Thoracic aorta (tissue), 2 donors: ENCODE measurements around the gene HCN1. TPM values are rescaled to one million over a fixed set of nuclear protein-coding genes. Genes with fewer than 3 reads are reported as not detected.

Experiments
- ATAC-seq: fragments of 150-250 bp; one replicate; pipeline ENCODE4 v1.8.0; 2017; ENCODE audit warnings: low read depth; ENCODE audit not compliant: insufficient number of reproducible peaks, low FRiP score
- DNase-seq: peaks from one replicate; pipeline ENCODE4 v3.0.0-alpha.2; 2020; ENCODE audit warnings: low spot score
- H3K27ac ChIP-seq, 2 donors: fragments of 200-600 bp; sonication (generic); 1 replicate in 1 of 2; 2 replicates in 1 of 2; pipeline ENCODE4 v1.5.1; 2016; ENCODE audit warnings: mild to moderate bottlenecking in 2 of 2, moderate library complexity in 2 of 2
- H3K27me3 ChIP-seq: fragments of 200-600 bp; sonication (generic); replicated peaks from 2 replicates; pipeline ENCODE4 v1.6.0; 2016; ENCODE audit warnings: mild to moderate bottlenecking; ENCODE audit not compliant: insufficient read depth
- H3K36me3 ChIP-seq: fragments of 200-600 bp; sonication (generic); one replicate; pipeline ENCODE4 v1.5.1; 2016
- H3K4me1 ChIP-seq, 2 donors: fragments of 200-600 bp; sonication (generic); 1 replicate in 1 of 2; 2 replicates in 1 of 2; pipeline versions ENCODE4 v1.5.1 to v1.6.0; 2016; ENCODE audit warnings: low read depth in 2 of 2, mild to moderate bottlenecking in 1 of 2; ENCODE audit not compliant: control insufficient read depth in 1 of 2
- H3K4me3 ChIP-seq: fragments of 200-600 bp; sonication (generic); 2 replicates; pipeline ENCODE4 v1.5.1; 2016; ENCODE audit warnings: mild to moderate bottlenecking
- H3K9me3 ChIP-seq: fragments of 200-600 bp; sonication (generic); 2 replicates; pipeline ENCODE4 v1.5.1; 2016
- total RNA-seq, 2 donors: library from RNA; depleted of rRNA; stranded (reverse); fragments of >200 nt; gene quantifications; one replicate each; pipeline versions ENCODE4 v1.1.0 to v1.2.3, GENCODE V29; 2016
- TF ChIP-seq, protein P1 (sequence below): fragments of 200-600 bp; sonication (generic); IDR thresholded peaks from one replicate; pipeline ENCODE4 v1.5.1; 2019; ENCODE audit warnings: antibody characterized with exemption

HCN1 gene
- total RNA-seq, 2 donors from 2014 or later = 0.21 TPM; not detected in 1

DNA sequence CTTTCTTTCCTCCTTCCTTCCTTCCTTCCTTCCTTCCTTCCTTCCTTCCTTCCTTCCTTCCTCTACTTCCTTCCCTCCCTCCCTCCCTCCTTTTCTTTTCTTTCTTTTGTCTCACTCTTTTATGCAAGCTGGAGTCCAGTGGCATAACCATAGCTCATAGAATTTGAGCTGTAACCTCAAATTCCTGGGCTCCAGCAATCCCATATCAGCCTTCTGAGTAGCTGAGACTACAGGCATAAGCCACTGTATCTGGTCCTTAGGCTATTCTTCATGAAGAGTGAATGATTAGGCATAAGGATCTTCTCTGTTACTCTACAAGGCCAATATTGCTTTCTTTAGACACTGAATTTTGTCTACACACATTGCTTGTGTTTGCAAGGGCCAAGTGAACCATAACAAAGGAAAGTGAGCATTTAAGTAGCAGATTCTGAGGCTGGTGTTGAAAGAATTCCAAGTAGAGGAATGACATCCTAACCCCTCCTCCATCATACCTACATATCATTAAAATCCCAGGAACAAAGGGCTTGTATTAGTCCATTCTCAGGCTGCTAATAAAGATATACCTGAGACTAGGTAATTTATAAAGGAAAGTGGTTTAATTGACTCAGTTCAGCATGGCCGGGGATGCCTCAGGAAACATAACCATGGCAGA is 293.2 kb downstream of the HCN1 start:
- no peaks in the 10 kb centered on the region for H3K27me3 ChIP-seq
- no peaks in the 10 kb centered on the region for H3K9me3 ChIP-seq
- no peaks in the 10 kb centered on the region for H3K36me3 ChIP-seq
- H3K27ac ChIP-seq = no peak overlapping the region
- ATAC-seq = no peak
- H3K4me3 ChIP-seq = no peak overlapping the region
- DNase-seq = no peak
- TF ChIP-seq, protein P1, sequence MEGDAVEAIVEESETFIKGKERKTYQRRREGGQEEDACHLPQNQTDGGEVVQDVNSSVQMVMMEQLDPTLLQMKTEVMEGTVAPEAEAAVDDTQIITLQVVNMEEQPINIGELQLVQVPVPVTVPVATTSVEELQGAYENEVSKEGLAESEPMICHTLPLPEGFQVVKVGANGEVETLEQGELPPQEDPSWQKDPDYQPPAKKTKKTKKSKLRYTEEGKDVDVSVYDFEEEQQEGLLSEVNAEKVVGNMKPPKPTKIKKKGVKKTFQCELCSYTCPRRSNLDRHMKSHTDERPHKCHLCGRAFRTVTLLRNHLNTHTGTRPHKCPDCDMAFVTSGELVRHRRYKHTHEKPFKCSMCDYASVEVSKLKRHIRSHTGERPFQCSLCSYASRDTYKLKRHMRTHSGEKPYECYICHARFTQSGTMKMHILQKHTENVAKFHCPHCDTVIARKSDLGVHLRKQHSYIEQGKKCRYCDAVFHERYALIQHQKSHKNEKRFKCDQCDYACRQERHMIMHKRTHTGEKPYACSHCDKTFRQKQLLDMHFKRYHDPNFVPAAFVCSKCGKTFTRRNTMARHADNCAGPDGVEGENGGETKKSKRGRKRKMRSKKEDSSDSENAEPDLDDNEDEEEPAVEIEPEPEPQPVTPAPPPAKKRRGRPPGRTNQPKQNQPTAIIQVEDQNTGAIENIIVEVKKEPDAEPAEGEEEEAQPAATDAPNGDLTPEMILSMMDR = no peak
- H3K4me1 ChIP-seq = no peaks in the 10 kb centered on the region

DNA sequence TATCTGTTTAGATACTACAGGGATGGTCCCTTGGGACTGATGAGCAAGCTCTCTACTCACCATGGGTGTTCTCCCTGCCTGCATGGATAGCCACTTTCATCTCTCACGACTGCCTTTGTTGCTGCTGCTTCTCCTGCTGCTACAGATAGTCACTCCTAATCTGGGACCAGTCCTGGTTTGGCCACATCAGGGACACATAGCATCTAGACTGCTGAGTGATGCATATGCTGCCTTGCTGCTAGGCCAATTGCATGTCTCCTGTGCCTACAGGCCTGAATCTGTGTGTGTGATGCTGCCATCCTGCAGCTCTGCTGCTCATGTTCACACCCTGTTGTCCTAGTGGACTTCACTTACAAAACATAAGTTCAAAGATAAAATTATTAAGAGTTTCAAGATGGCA is 297.1 kb downstream of the HCN1 start:
- Histone ChIP-seq H3K27ac (no peak overlapping the region), H3K4me1 (no peaks in the 10 kb centered on the region), H3K9me3 (no peaks in the 10 kb centered on the region), H3K4me3 (no peak overlapping the region), H3K27me3 (no peaks in the 10 kb centered on the region), H3K36me3 (no peaks in the 10 kb centered on the region)
- TF ChIP-seq, protein P1 = no peak
- no peak for ATAC-seq
- no peak for DNase-seq

DNA sequence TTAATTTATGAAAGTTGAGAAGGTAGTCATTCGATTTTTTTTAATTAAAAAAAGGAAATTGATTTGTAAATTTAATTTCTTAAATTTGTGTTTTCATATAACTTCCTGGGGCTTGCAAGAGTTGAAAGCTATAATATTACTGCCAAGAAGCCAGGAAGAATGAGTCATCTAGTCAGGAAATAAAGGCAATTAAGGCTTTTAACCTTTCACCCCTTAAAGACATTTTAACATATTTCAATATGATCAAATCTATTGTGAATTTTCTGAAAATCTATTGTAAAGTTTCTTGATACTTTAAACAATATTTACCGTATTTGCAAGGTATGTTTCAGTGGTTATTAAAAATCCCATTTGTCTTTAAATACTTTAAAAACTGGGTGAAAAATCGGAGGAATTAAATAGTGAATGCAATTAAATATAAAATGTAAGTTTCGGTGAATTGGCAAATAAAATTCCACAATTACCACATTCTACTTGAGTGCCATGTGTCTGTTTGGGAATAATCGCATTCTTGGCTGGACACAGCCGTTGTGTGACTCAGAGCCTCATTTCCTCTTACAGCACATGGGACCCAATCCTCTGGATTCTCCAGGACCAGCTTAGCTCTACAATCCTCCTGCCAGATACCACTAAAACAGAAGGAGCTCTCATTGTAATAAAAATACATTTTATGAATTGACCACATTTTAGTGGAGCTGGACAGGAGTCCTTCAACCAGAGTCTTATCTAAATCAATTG is 310.7 kb downstream of the HCN1 start:
- Histone ChIP-seq H3K36me3 (no peaks in the 10 kb centered on the region), H3K27me3 (no peaks in the 10 kb centered on the region), H3K9me3 (no peaks in the 10 kb centered on the region), H3K27ac (no peak overlapping the region), H3K4me1 (no peaks in the 10 kb centered on the region), H3K4me3 (no peak overlapping the region)
- DNase-seq (no peak), ATAC-seq (no peak)
- TF ChIP-seq, protein P1 = no peak

DNA sequence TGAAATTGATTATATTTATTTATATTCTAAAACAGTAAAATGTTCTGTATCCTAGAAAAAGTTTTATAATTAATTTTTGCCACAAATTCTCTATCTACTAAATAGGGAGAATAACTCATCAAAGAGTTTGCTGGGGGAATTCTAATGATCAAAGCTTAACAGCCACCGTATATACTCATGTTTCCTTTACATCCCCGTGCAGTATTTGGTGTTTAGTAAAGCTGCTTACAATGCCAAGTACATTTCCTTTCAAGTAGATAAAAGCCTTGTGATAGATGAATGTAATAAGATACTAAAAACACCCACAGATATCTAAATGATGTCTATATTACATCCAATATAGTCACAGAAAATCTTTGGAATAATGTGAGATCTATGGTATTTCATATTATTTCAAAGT is 312.2 kb downstream of the HCN1 start:
- no peak for DNase-seq
- no peaks in the 10 kb centered on the region for H3K4me1 ChIP-seq
- H3K27me3 ChIP-seq = no peaks in the 10 kb centered on the region
- no peak overlapping the region for H3K27ac ChIP-seq
- no peak for ATAC-seq
- H3K9me3 ChIP-seq = no peaks in the 10 kb centered on the region
- TF ChIP-seq, protein P1 = no peak
- H3K36me3 ChIP-seq = no peaks in the 10 kb centered on the region
- no peak overlapping the region for H3K4me3 ChIP-seq

GRCh38 chr5:45382583-45382982 is 313.6 kb downstream of the HCN1 start:
- H3K27ac ChIP-seq = no peak overlapping the region
- no peaks in the 10 kb centered on the region for H3K36me3 ChIP-seq
- ATAC-seq (no peak), DNase-seq (no peak)
- no peaks in the 10 kb centered on the region for H3K9me3 ChIP-seq
- TF ChIP-seq, protein P1 = no peak
- no peak overlapping the region for H3K4me3 ChIP-seq
- no peaks in the 10 kb centered on the region for H3K27me3 ChIP-seq
- H3K4me1 ChIP-seq = no peaks in the 10 kb centered on the region
